SK-N-SH (cell line): Measurements from ENCODE around the gene BARHL2. TPM values are rescaled to one million over a fixed set of nuclear protein-coding genes. Genes with fewer than 3 reads are reported as not detected.

Experiments
- CTCF ChIA-PET: fragments of 300-600, 350-600 bp; formaldehyde crosslinking; extraction: SDS; loops from one replicate; lab custom pipeline; 2021; lab: Yijun Ruan, JAX
- POLR2A ChIA-PET: fragments of 350-600 bp; sonication (Branson Sonifier 250); formaldehyde crosslinking; extraction: SDS; loops from one replicate; lab custom pipeline; 2020; ENCODE audit warnings: antibody characterized with exemption, inconsistent platforms; lab: Yijun Ruan, JAX
- DNase-seq: peaks from one replicate; pipeline ENCODE4 v3.0.0; 2012
- H2AFZ ChIP-seq: fragments of 200-600 bp; sonication (generic); 2 replicates; pipeline ENCODE4 v1.8.1; 2016; ENCODE audit warnings: antibody characterized with exemption, mild to moderate bottlenecking, low read depth
- H3F3A ChIP-seq: fragments of 200-600 bp; sonication (generic); replicated peaks from 2 replicates; pipeline ENCODE3; 2016; ENCODE audit warnings: antibody characterized with exemption, mild to moderate bottlenecking; ENCODE audit not compliant: insufficient read depth
- H3K27ac ChIP-seq, 2 experiments: fragments of 200-500 bp in 1 of 2; fragments of 200-600 bp in 1 of 2; sonication (Bioruptor generic) in 1 of 2; sonication (generic), shearing (Covaris generic) in 1 of 2; 2 replicates each; pipeline versions ENCODE4 v1.5.1 to v1.6.1; 2014 to 2016; ENCODE audit warnings: low read depth in 2 of 2, inconsistent platforms in 1 of 2, low read length in 1 of 2, mild to moderate bottlenecking in 1 of 2, mixed read lengths in 1 of 2
- H3K27me3 ChIP-seq: fragments of 200-600 bp; sonication (generic), shearing (Covaris generic); 2 replicates; pipeline ENCODE4 v1.6.1; 2016; ENCODE audit warnings: mixed run types; ENCODE audit not compliant: insufficient read depth
- H3K36me3 ChIP-seq, 2 experiments: fragments of 200-500 bp in 1 of 2; fragments of 200-600 bp in 1 of 2; sonication (Bioruptor generic) in 1 of 2; sonication (generic) in 1 of 2; replicated peaks in 1 of 2; 2 replicates each; pipeline versions ENCODE3 to v1.5.1; 2014 to 2016; ENCODE audit warnings: low read length in 1 of 2, mild to moderate bottlenecking in 1 of 2; ENCODE audit not compliant: insufficient read depth in 2 of 2, control insufficient read depth in 1 of 2
- H3K4me1 ChIP-seq, 2 experiments: fragments of 200-500 bp in 1 of 2; fragments of 200-600 bp in 1 of 2; sonication (Bioruptor generic) in 1 of 2; sonication (generic), shearing (Covaris generic) in 1 of 2; 2 replicates each; pipeline versions ENCODE4 v1.5.1 to v1.6.1; 2014 to 2016; ENCODE audit warnings: low read depth in 1 of 2, low read length in 1 of 2, mixed run types in 1 of 2; ENCODE audit not compliant: insufficient read depth in 2 of 2, control insufficient read depth in 1 of 2
- H3K4me2 ChIP-seq: fragments of 200-600 bp; sonication (generic), shearing (Covaris generic); 2 replicates; pipeline ENCODE4 v1.6.1; 2017; ENCODE audit warnings: mixed run types
- H3K4me3 ChIP-seq, 2 experiments: fragments of 200-500 bp in 1 of 2; fragments of 200-600 bp in 1 of 2; sonication (Bioruptor generic) in 1 of 2; sonication (generic), shearing (Covaris generic) in 1 of 2; 2 replicates each; pipeline versions ENCODE4 v1.5.1 to v1.8.1; 2014 to 2016; ENCODE audit warnings: low read depth in 2 of 2, inconsistent platforms in 1 of 2, low read length in 1 of 2, mild to moderate bottlenecking in 1 of 2, mixed read lengths in 1 of 2, moderate library complexity in 1 of 2
- H3K79me2 ChIP-seq: fragments of 200-600 bp; sonication (generic); 2 replicates; pipeline ENCODE4 v1.8.1; 2017; ENCODE audit warnings: mild to moderate bottlenecking; ENCODE audit not compliant: insufficient read depth
- H3K9ac ChIP-seq: fragments of 200-600 bp; sonication (generic); 2 replicates; pipeline ENCODE4 v1.6.1; 2017; ENCODE audit warnings: mixed run types
- H3K9me2 ChIP-seq: fragments of 200-600 bp; sonication (generic); 2 replicates; pipeline ENCODE4 v1.6.1; 2017; ENCODE audit warnings: mixed run types
- H3K9me3 ChIP-seq: fragments of 200-600 bp; sonication (generic); 2 replicates; pipeline ENCODE4 v1.6.1; 2017; ENCODE audit warnings: mixed run types, mild to moderate bottlenecking, moderate library complexity
- H4K20me1 ChIP-seq: fragments of 200-600 bp; sonication (generic); 2 replicates; pipeline ENCODE4 v1.6.1; 2017; ENCODE audit warnings: mild to moderate bottlenecking, mixed run types; ENCODE audit not compliant: insufficient read depth
- MEF2A ChIP-seq: IDR thresholded peaks from 2 replicates; pipeline ENCODE4 v1.4.0; 2012; ENCODE audit warnings: low read depth, borderline replicate concordance
- WGBS: methylation state at CpG from one replicate; pipeline ENCODE4 v1.1.6; 2017; ENCODE audit warnings: low lambda C conversion rate; 5-methylcytosine and 5-hydroxymethylcytosine counted together
- polyA plus RNA-seq, 3 experiments: library from polyadenylated mRNA; depleted of rRNA; stranded (reverse); fragments of >200 nt; gene quantifications; 2 replicates each; pipeline ENCODE4 v1.2.3, GENCODE V29; 2012
- TF ChIP-seq, protein P1 (sequence below): IDR thresholded peaks from 2 replicates; pipeline ENCODE4 v1.6.1; 2012; ENCODE audit warnings: mild to moderate bottlenecking, low read depth, low read length, moderate library complexity

The BARHL2 gene
- polyA plus RNA-seq, 1 of the 3 experiments (the other 2 are of a cell fraction) = not detected

DNA sequence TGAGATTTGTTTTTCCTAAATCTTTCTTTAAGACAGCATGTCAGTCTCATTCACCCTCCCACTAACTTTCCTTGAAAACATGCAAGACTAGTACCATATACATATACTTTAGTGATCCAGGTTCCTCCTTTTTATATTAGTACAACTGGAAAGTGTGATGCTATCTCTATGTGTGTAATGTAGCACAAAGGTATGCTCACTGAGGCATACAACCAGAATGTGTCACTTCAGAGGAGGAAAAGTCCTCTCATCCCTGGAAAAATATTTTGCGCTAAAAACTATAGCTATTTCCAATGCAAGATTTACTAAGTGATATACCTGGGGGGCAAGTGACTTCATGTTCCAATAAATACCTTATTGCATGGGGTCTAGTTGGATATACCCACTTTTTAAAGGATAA, 45.9 kb downstream of the BARHL2 start:
- Histone ChIP-seq H3K9me3 (no peaks in the 10 kb centered on the region), H3K4me1 (no peaks in the 10 kb centered on the region), H3K27ac (no peak overlapping the region), H3K9ac (no peak overlapping the region), H3K4me2 (no peak overlapping the region), H3K36me3 (no peaks in the 10 kb centered on the region), H3K79me2 (no peaks in the 10 kb centered on the region), H4K20me1 (no peaks in the 10 kb centered on the region), H3K27me3 (no peaks in the 10 kb centered on the region), H3F3A (no peaks in the 10 kb centered on the region), H3K9me2 (no peaks in the 10 kb centered on the region), H2AFZ (no peak overlapping the region), H3K4me3 (no peak overlapping the region)
- TF ChIP-seq, protein P1, sequence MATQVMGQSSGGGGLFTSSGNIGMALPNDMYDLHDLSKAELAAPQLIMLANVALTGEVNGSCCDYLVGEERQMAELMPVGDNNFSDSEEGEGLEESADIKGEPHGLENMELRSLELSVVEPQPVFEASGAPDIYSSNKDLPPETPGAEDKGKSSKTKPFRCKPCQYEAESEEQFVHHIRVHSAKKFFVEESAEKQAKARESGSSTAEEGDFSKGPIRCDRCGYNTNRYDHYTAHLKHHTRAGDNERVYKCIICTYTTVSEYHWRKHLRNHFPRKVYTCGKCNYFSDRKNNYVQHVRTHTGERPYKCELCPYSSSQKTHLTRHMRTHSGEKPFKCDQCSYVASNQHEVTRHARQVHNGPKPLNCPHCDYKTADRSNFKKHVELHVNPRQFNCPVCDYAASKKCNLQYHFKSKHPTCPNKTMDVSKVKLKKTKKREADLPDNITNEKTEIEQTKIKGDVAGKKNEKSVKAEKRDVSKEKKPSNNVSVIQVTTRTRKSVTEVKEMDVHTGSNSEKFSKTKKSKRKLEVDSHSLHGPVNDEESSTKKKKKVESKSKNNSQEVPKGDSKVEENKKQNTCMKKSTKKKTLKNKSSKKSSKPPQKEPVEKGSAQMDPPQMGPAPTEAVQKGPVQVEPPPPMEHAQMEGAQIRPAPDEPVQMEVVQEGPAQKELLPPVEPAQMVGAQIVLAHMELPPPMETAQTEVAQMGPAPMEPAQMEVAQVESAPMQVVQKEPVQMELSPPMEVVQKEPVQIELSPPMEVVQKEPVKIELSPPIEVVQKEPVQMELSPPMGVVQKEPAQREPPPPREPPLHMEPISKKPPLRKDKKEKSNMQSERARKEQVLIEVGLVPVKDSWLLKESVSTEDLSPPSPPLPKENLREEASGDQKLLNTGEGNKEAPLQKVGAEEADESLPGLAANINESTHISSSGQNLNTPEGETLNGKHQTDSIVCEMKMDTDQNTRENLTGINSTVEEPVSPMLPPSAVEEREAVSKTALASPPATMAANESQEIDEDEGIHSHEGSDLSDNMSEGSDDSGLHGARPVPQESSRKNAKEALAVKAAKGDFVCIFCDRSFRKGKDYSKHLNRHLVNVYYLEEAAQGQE = no peak
- no peak for TF ChIP-seq MEF2A
- ChIA-PET CTCF (no interaction called here), POLR2A (no interaction called here)
- no peak for DNase-seq
- WGBS = 71% methylated on average over 1 of the region's 1 CpG
